Endothelial cell of umbilical vein (primary cell): Measurements from ENCODE around the gene TTLL12. TPM values are rescaled to one million over a fixed set of nuclear protein-coding genes. Genes with fewer than 3 reads are reported as not detected.

ENCODE experiments used
- BruUV-seq: library from RNA; stranded (reverse); fragments of 400-500 nt; replicated peaks from 2 replicates; lab custom pipeline; 2021; lab: Mats Ljungman, UMichigan
- CTCF ChIA-PET: fragments of 300-600, 350-600 bp; sonication (Branson Sonifier 250); formaldehyde crosslinking; loops from one replicate; lab custom pipeline; 2021; ENCODE audit warnings: antibody characterized with exemption, inconsistent platforms; lab: Charles Lee
- POLR2A ChIA-PET: fragments of 300-600, 350-600 bp; sonication (Branson Sonifier 250); formaldehyde crosslinking; loops from one replicate; lab custom pipeline; 2021; ENCODE audit warnings: antibody characterized with exemption, inconsistent platforms; lab: Charles Lee
- DNase-seq: peaks from one replicate; pipeline ENCODE4 v3.0.0-alpha.2; 2011; ENCODE audit warnings: low read depth, low spot score
- FAIRE-seq: peaks from 2 replicates; lab custom pipeline; 2011; peaks lifted over from hg19 to GRCh38; lab: Jason Lieb, UNC
- H2AFZ ChIP-seq: 2 replicates; pipeline ENCODE4 v1.6.0; 2012; ENCODE audit warnings: low read depth, low read length, control low read depth, inconsistent platforms
- H3K27ac ChIP-seq: 2 replicates; pipeline ENCODE4 v1.5.1; 2011; ENCODE audit warnings: low read depth, mild to moderate bottlenecking, control low read depth, low read length, moderate library complexity; ENCODE audit not compliant: insufficient read depth
- H3K27me3 ChIP-seq, 2 experiments: 2 replicates each; pipeline versions ENCODE4 v1.6.0 to v1.6.1; 2011; ENCODE audit warnings: low read length in 2 of 2, mixed read lengths in 1 of 2; ENCODE audit not compliant: control insufficient read depth in 2 of 2, insufficient read depth in 2 of 2
- H3K36me3 ChIP-seq, 2 experiments: 2 replicates in 1 of 2; 3 replicates in 1 of 2; pipeline ENCODE4 v1.5.1; 2011; ENCODE audit warnings: low read length in 2 of 2, mild to moderate bottlenecking in 1 of 2, moderate library complexity in 1 of 2; ENCODE audit not compliant: control insufficient read depth in 2 of 2, insufficient read depth in 2 of 2; ENCODE audit errors: extremely low read depth in 1 of 2
- H3K4me1 ChIP-seq: 3 replicates; pipeline ENCODE4 v1.5.1; 2011; ENCODE audit warnings: mild to moderate bottlenecking, low read length; ENCODE audit not compliant: control insufficient read depth, insufficient read depth; ENCODE audit errors: extremely low read depth
- H3K4me2 ChIP-seq: 2 replicates; pipeline ENCODE4 v1.6.1; 2011; ENCODE audit warnings: low read length, control low read depth, mixed read lengths; ENCODE audit not compliant: insufficient read depth
- H3K4me3 ChIP-seq, 3 experiments: fragments of 200-600 bp in 1 of 3; sonication (generic), shearing (Covaris generic) in 1 of 3; replicated peaks in 1 of 3; 2 replicates each; pipeline ENCODE4 v1.5.1; 2011 to 2016; ENCODE audit warnings: control low read depth in 3 of 3, low read length in 3 of 3, mild to moderate bottlenecking in 2 of 3, inconsistent platforms in 1 of 3, low read depth in 1 of 3, moderate library complexity in 1 of 3; ENCODE audit not compliant: insufficient read depth in 1 of 3
- H3K79me2 ChIP-seq: 2 replicates; pipeline ENCODE4 v1.6.0; 2012; ENCODE audit warnings: low read length, inconsistent platforms; ENCODE audit not compliant: control insufficient read depth, insufficient read depth
- H3K9ac ChIP-seq: replicated peaks from 2 replicates; pipeline ENCODE3; 2011; ENCODE audit warnings: low read length, control low read depth; ENCODE audit not compliant: insufficient read depth; ENCODE audit errors: extremely low read depth
- H3K9me1 ChIP-seq: replicated peaks from 3 replicates; pipeline ENCODE4 v1.6.0; 2011; ENCODE audit warnings: mild to moderate bottlenecking, low read length; ENCODE audit not compliant: control insufficient read depth, insufficient read depth; ENCODE audit errors: extremely low read depth
- H3K9me3 ChIP-seq: replicated peaks from 2 replicates; pipeline ENCODE4 v1.5.1; 2012; ENCODE audit warnings: low read length, inconsistent platforms; ENCODE audit not compliant: control insufficient read depth, insufficient read depth
- H4K20me1 ChIP-seq: replicated peaks from 2 replicates; pipeline ENCODE3; 2011; ENCODE audit warnings: mild to moderate bottlenecking, low read length; ENCODE audit not compliant: control insufficient read depth, insufficient read depth; ENCODE audit errors: extremely low read depth
- EZH2 ChIP-seq: IDR thresholded peaks from 2 replicates; pipeline ENCODE4 v1.6.1; 2012; ENCODE audit warnings: borderline replicate concordance, low read depth, mild to moderate bottlenecking, moderate library complexity, low read length, inconsistent platforms; ENCODE audit not compliant: severe bottlenecking
- FOS ChIP-seq: IDR thresholded peaks from 2 replicates; pipeline ENCODE4 v1.6.1; 2011; ENCODE audit warnings: mild to moderate bottlenecking, low read length, moderate library complexity, borderline replicate concordance; ENCODE audit not compliant: insufficient read depth
- GATA2 ChIP-seq: IDR thresholded peaks from 2 replicates; pipeline ENCODE4 v1.7.0; 2011; ENCODE audit warnings: low read depth, mild to moderate bottlenecking, moderate library complexity, mixed read lengths, low read length; ENCODE audit not compliant: insufficient read length, insufficient read depth
- JUN ChIP-seq: IDR thresholded peaks from 2 replicates; pipeline ENCODE4 v1.6.1; 2011; ENCODE audit warnings: borderline replicate concordance, low read depth; ENCODE audit not compliant: insufficient read length, insufficient read depth
- MYC ChIP-seq: IDR thresholded peaks from one replicate; pipeline ENCODE4 v1.6.1; 2011; ENCODE audit warnings: mild to moderate bottlenecking, low read depth, low read length
- POLR2A ChIP-seq: IDR thresholded peaks from 2 replicates; pipeline ENCODE4 v1.6.1; 2012; ENCODE audit warnings: low read depth, mild to moderate bottlenecking, control low read depth, low read length
- POLR2AphosphoS5 ChIP-seq: IDR thresholded peaks from 2 replicates; pipeline ENCODE4 v1.6.1; 2012; ENCODE audit warnings: low read depth, mild to moderate bottlenecking, control low read depth, low read length, moderate library complexity; ENCODE audit not compliant: insufficient read depth
- dilution Hi-C: fragments of 300-500 bp; cut with MboI; formaldehyde crosslinking; loops from one replicate; pipeline ENCODE4 v1.15.0; 2019; ENCODE audit warnings: low sequenced_read_pairs; ENCODE audit not compliant: extremely low pct_ligation_motif_present
- intact Hi-C: fragments of 100-400 bp; cut with micrococcal nuclease; formaldehyde crosslinking; loops from one replicate; pipeline ENCODE4 v1.10.0; 2022
- polyA plus RNA-seq, 4 experiments: library from polyadenylated mRNA; depleted of rRNA in 3 of 4; stranded (reverse) in 3 of 4; unstranded in 1 of 4; fragments of >200 nt; gene quantifications; 2 replicates each; pipeline versions ENCODE4 v1.2.1 to v1.2.3, GENCODE V29; 2011 to 2012; ENCODE audit warnings: missing spikeins in 1 of 4
- total RNA-seq: library from RNA; stranded (reverse); gene quantifications from 2 replicates; pipeline ENCODE4 v1.2.3, GENCODE V29; 2021
- TF ChIP-seq, protein P1 (sequence below), 2 donors: IDR thresholded peaks; 1 replicate in 1 of 2; 2 replicates in 1 of 2; pipeline ENCODE4 v1.5.1; 2011; ENCODE audit warnings: low read length in 2 of 2, mild to moderate bottlenecking in 2 of 2, moderate library complexity in 2 of 2, control low read depth in 1 of 2, inconsistent platforms in 1 of 2, low read depth in 1 of 2; ENCODE audit not compliant: insufficient read depth in 1 of 2; ENCODE audit errors: extremely low read depth in 1 of 2
- TF ChIP-seq, protein P2 (sequence below): IDR thresholded peaks from 2 replicates; pipeline ENCODE4 v1.6.1; 2011; ENCODE audit not compliant: insufficient read depth, insufficient read length

Gene TTLL12
- total and polyA plus RNA-seq, 2 donors (not counting 3 experiments of a cell fraction or from before 2014, with no cell fraction given) = 26.2 to 36.5 TPM

DNA sequence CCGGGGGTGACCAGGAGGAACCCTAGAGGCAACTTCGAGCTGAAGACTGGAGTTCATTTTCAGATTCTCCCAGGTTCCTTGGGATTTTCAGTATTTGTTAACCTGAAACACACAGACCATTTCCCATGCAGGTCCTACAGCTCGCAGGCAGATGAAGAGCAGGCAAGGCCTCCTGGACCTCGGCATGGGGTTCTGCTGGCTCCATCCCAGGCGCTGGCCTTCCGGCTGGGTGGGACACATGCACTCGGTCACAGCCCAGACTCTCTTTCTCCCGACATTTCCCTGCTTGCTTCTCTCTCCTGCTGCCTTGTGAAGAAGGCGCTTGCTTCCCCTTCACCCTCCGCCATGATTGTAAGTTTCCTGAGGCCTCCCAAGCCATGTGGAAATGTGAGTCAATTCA, 15.4 kb upstream of the TTLL12 start:
- intact Hi-C loops (no loop called here), dilution Hi-C loops (no loop called here)
- ChIA-PET CTCF (interaction anchor here (3.5 kb wide), 1 partner anchor 15 kb away, joined by 11 read pairs; no protein-coding TSS in a partner anchor), POLR2A (no interaction called here)
- Histone ChIP-seq H3K9me1 (no peaks in the 10 kb centered on the region), H3K79me2 (no peaks in the 10 kb centered on the region), H4K20me1 (no peaks in the 10 kb centered on the region), H3K9ac (no peak overlapping the region), H3K4me2 (no peak overlapping the region), H3K36me3 (no peaks in the 10 kb centered on the region), H3K27me3 (peaks cover 0 to 4% of the 10 kb centered on the region in 2 experiments), H3K4me1 (no peaks in the 10 kb centered on the region), H3K9me3 (no peaks in the 10 kb centered on the region), H3K27ac (no peak overlapping the region), H3K4me3 (no peak overlapping the region), H2AFZ (no peak overlapping the region)
- DNase-seq = no peak
- TF ChIP-seq, protein P1, sequence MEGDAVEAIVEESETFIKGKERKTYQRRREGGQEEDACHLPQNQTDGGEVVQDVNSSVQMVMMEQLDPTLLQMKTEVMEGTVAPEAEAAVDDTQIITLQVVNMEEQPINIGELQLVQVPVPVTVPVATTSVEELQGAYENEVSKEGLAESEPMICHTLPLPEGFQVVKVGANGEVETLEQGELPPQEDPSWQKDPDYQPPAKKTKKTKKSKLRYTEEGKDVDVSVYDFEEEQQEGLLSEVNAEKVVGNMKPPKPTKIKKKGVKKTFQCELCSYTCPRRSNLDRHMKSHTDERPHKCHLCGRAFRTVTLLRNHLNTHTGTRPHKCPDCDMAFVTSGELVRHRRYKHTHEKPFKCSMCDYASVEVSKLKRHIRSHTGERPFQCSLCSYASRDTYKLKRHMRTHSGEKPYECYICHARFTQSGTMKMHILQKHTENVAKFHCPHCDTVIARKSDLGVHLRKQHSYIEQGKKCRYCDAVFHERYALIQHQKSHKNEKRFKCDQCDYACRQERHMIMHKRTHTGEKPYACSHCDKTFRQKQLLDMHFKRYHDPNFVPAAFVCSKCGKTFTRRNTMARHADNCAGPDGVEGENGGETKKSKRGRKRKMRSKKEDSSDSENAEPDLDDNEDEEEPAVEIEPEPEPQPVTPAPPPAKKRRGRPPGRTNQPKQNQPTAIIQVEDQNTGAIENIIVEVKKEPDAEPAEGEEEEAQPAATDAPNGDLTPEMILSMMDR (IDR thresholded peaks at IDR 0.05; ENCODE audit: extremely low read depth in 1 of 2, insufficient read depth in 1 of 2, low read depth in 1 of 2, low read length in 2 of 2) = no peak
- TF ChIP-seq FOS (no peak), JUN (no peak), POLR2A (no peak), POLR2AphosphoS5 (no peak), EZH2 (no peak), GATA2 (no peak), MYC (no peak)
- TF ChIP-seq, protein P2, sequence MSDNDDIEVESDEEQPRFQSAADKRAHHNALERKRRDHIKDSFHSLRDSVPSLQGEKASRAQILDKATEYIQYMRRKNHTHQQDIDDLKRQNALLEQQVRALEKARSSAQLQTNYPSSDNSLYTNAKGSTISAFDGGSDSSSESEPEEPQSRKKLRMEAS = no peak
- no TSS peak for BruUV-seq
- no peak for FAIRE-seq
